ENCODE data around the gene GPI. TPM values are rescaled to one million over a fixed set of nuclear protein-coding genes. Genes with fewer than 3 reads are reported as not detected.

The GPI gene
- polyA plus RNA-seq, 1 donor: 162 TPM

GRCh38 chr19:34341935-34342680 is 22.9 kb upstream of the GPI start:
- no peak for DNase-seq (ENCODE audit: low read depth)

GRCh38 chr19:34343751-34344150 is 21.2 kb upstream of the GPI start:
- DNase-seq (ENCODE audit: low read depth): no peak

- no peak for DNase-seq (ENCODE audit: low read depth)
Measured at GRCh38 chr19:34345947-34346351, 19.0 kb upstream of the GPI start.

- no peak for DNase-seq (ENCODE audit: low read depth)
Measured at GRCh38 chr19:34347561-34348165, 17.3 kb upstream of the GPI start.

GRCh38 chr19:34348899-34349487 is 16.0 kb upstream of the GPI start:
- DNase-seq (ENCODE audit: low read depth): no peak

GRCh38 chr19:34350161-34350561 is 14.8 kb upstream of the GPI start:
- no peak for DNase-seq (ENCODE audit: low read depth)

- DNase-seq (ENCODE audit: low read depth): no peak
Measured at GRCh38 chr19:34351382-34351826, 13.6 kb upstream of the GPI start.

GRCh38 chr19:34353546-34353945 is 11.4 kb upstream of the GPI start:
- no peak for DNase-seq (ENCODE audit: low read depth)

- DNase-seq (ENCODE audit: low read depth): no peak
Measured at GRCh38 chr19:34355201-34355600, 9.8 kb upstream of the GPI start.

GRCh38 chr19:34356875-34357274 is 8.1 kb upstream of the GPI start:
- no peak for DNase-seq (ENCODE audit: low read depth)

- DNase-seq (ENCODE audit: low read depth): no peak
Measured at GRCh38 chr19:34357431-34357830, 7.6 kb upstream of the GPI start.

GRCh38 chr19:34359140-34359953 is 5.6 kb upstream of the GPI start:
- DNase-seq (ENCODE audit: low read depth): peak; percentile 90

GRCh38 chr19:34359954-34360315 is 5.1 kb upstream of the GPI start:
- no peak for DNase-seq (ENCODE audit: low read depth)

GRCh38 chr19:34360354-34360909 is 4.6 kb upstream of the GPI start:
- no peak for DNase-seq (ENCODE audit: low read depth)

GRCh38 chr19:34362679-34363069 is 2.3 kb upstream of the GPI start:
- no peak for DNase-seq (ENCODE audit: low read depth)

- no peak for DNase-seq (ENCODE audit: low read depth)
Measured at GRCh38 chr19:34363094-34363493, 1.9 kb upstream of the GPI start.

GRCh38 chr19:34363930-34364329 is 1.1 kb upstream of the GPI start:
- DNase-seq (ENCODE audit: low read depth): no peak

GRCh38 chr19:34364462-34364829 is 550 bp upstream of the GPI start:
- DNase-seq (ENCODE audit: low read depth): no peak

GRCh38 chr19:34365463-34366401 is 736 bp downstream of the GPI start:
- DNase-seq (ENCODE audit: low read depth): no peak

- no peak for DNase-seq (ENCODE audit: low read depth)
Measured at GRCh38 chr19:34366738-34367623, 2.0 kb downstream of the GPI start.

Data from forelimb muscle (tissue), 1 donor.